Measurements from ENCODE around the gene SLC35G2.
"Not testable (repeated sequence)": the region's sequence is repeated elsewhere in the genome, so short reads cannot be mapped to it uniquely, and the experiment has no call there.

Gene SLC35G2

GRCh38 chr3:136891934-136892855 lies 73.3 kb downstream of the SLC35G2 start:
- no peak for DNase-seq

GRCh38 chr3:136893848-136894443 lies 75.0 kb downstream of the SLC35G2 start:
- no peak for DNase-seq

GRCh38 chr3:136897171-136897570 lies 78.2 kb downstream of the SLC35G2 start:
- not testable (repeated sequence) for DNase-seq

- no peak for DNase-seq
Measured at GRCh38 chr3:136898549-136898948, 79.6 kb downstream of the SLC35G2 start.

GRCh38 chr3:136898954-136899353 lies 80.0 kb downstream of the SLC35G2 start:
- DNase-seq = no peak

- DNase-seq = no peak
Measured at GRCh38 chr3:136899622-136900158, 80.8 kb downstream of the SLC35G2 start.

GRCh38 chr3:136900694-136901093 lies 81.8 kb downstream of the SLC35G2 start:
- DNase-seq = not testable (repeated sequence)

GRCh38 chr3:136901391-136901790 lies 82.5 kb downstream of the SLC35G2 start:
- no peak for DNase-seq

GRCh38 chr3:136902530-136902929 lies 83.6 kb downstream of the SLC35G2 start:
- DNase-seq = not testable (repeated sequence)

- no peak for DNase-seq
Measured at GRCh38 chr3:136903899-136904298, 85.0 kb downstream of the SLC35G2 start.

GRCh38 chr3:136904746-136905145 lies 85.8 kb downstream of the SLC35G2 start:
- no peak for DNase-seq
